Measurements from ENCODE around the gene PLAU. TPM values are rescaled to one million over a fixed set of nuclear protein-coding genes. Genes with fewer than 3 reads are reported as not detected.

PLAU gene
- total and polyA plus RNA-seq, 2 donors (not counting 3 experiments of a cell fraction or from before 2014, with no cell fraction given), result 23.6 to 34.9 TPM

- H3K27ac ChIP-seq (ENCODE audit: insufficient read depth, low read depth, low read length), result peak overlapping the region; percentile 90
- no peaks in the 10 kb centered on the region for H3K9me3 ChIP-seq (replicated peaks; ENCODE audit: control insufficient read depth, insufficient read depth, low read length)
- no peak overlapping the region for H3K4me3 ChIP-seq (replicated peaks in 1 of 3; ENCODE audit: insufficient read depth in 1 of 3, low read depth in 1 of 3, low read length in 3 of 3)
- ChIA-PET POLR2A (interaction anchor here (1.2 kb wide), 1 partner anchor 11 kb away, joined by 4 read pairs; no protein-coding TSS in a partner anchor), CTCF (interaction anchor here (0.6 to 5.4 kb wide), 4 partner anchors 11 to 278 kb away, joined by 3 to 59 read pairs (median 8); no protein-coding TSS in a partner anchor)
- peaks cover 48% of the 10 kb centered on the region for H3K4me1 ChIP-seq (ENCODE audit: control insufficient read depth, extremely low read depth, insufficient read depth, low read length)
- no peak overlapping the region for H3K9ac ChIP-seq (replicated peaks; ENCODE audit: extremely low read depth, insufficient read depth, low read length)
- no peaks in the 10 kb centered on the region for H3K9me1 ChIP-seq (replicated peaks; ENCODE audit: control insufficient read depth, extremely low read depth, insufficient read depth, low read length)
- H2AFZ ChIP-seq (ENCODE audit: low read depth, low read length), result no peak overlapping the region
- no peaks in the 10 kb centered on the region for H3K79me2 ChIP-seq (ENCODE audit: control insufficient read depth, insufficient read depth, low read length)
- dilution Hi-C loops (cut with MboI; ENCODE audit: extremely low pct_ligation_motif_present, low sequenced_read_pairs), result no loop called here
- FAIRE-seq (peak; percentile 91), DNase-seq (ENCODE audit: low read depth, low spot score) (peak; percentile 55)
- H3K4me2 ChIP-seq (ENCODE audit: insufficient read depth, low read length), result peak overlapping the region; percentile 26
- no TSS peak for BruUV-seq (replicated peaks)
- H4K20me1 ChIP-seq (replicated peaks; ENCODE audit: control insufficient read depth, extremely low read depth, insufficient read depth, low read length), result no peaks in the 10 kb centered on the region
- peak; percentile 92 for TF ChIP-seq FOS (IDR thresholded peaks at IDR 0.05; ENCODE audit: borderline replicate concordance, insufficient read depth, low read length)
- no peak for TF ChIP-seq MYC (IDR thresholded peaks at IDR 0.05; ENCODE audit: low read depth, low read length)
- peak; percentile 70 for TF ChIP-seq JUN (IDR thresholded peaks at IDR 0.05; ENCODE audit: borderline replicate concordance, insufficient read depth, insufficient read length, low read depth)
- no peaks in the 10 kb centered on the region for H3K36me3 ChIP-seq (ENCODE audit: control insufficient read depth in 2 of 2, extremely low read depth in 1 of 2, insufficient read depth in 2 of 2, low read length in 2 of 2)
- intact Hi-C loops (cut with micrococcal nuclease), result loop anchor here (1.0 to 2.0 kb wide), 2 partner anchors 18 to 61 kb away; no protein-coding TSS in a partner anchor
- no peaks in the 10 kb centered on the region for H3K27me3 ChIP-seq (ENCODE audit: control insufficient read depth in 2 of 2, insufficient read depth in 2 of 2, low read length in 2 of 2)
These were observed 5.5 kb upstream of the PLAU start for GRCh38 chr10:73905256-73906020.

- Histone ChIP-seq H3K27ac (ENCODE audit: insufficient read depth, low read depth, low read length) (peak overlapping the region; percentile 90), H3K9ac (replicated peaks; ENCODE audit: extremely low read depth, insufficient read depth, low read length) (peak overlapping the region; percentile 35), H3K9me3 (replicated peaks; ENCODE audit: control insufficient read depth, insufficient read depth, low read length) (no peaks in the 10 kb centered on the region), H2AFZ (ENCODE audit: low read depth, low read length) (peak overlapping the region; percentile 59), H3K79me2 (ENCODE audit: control insufficient read depth, insufficient read depth, low read length) (no peaks in the 10 kb centered on the region), H3K36me3 (ENCODE audit: control insufficient read depth in 2 of 2, extremely low read depth in 1 of 2, insufficient read depth in 2 of 2, low read length in 2 of 2) (no peaks in the 10 kb centered on the region), H3K4me2 (ENCODE audit: insufficient read depth, low read length) (peak overlapping the region; percentile 11), H3K4me3 (replicated peaks in 1 of 3; ENCODE audit: insufficient read depth in 1 of 3, low read depth in 1 of 3, low read length in 3 of 3) (no peak overlapping the region), H3K4me1 (ENCODE audit: control insufficient read depth, extremely low read depth, insufficient read depth, low read length) (peaks cover 55% of the 10 kb centered on the region), H3K9me1 (replicated peaks; ENCODE audit: control insufficient read depth, extremely low read depth, insufficient read depth, low read length) (no peaks in the 10 kb centered on the region), H3K27me3 (ENCODE audit: control insufficient read depth in 2 of 2, insufficient read depth in 2 of 2, low read length in 2 of 2) (no peaks in the 10 kb centered on the region), H4K20me1 (replicated peaks; ENCODE audit: control insufficient read depth, extremely low read depth, insufficient read depth, low read length) (no peaks in the 10 kb centered on the region)
- ChIA-PET CTCF (interaction anchor here (0.8 to 5.4 kb wide), 7 partner anchors 11 to 175 kb away, joined by 3 to 59 read pairs (median 3); no protein-coding TSS in a partner anchor), POLR2A (interaction anchor here (1.1 to 1.2 kb wide), 2 partner anchors 13 to 19 kb away, joined by 4 to 7 read pairs; no protein-coding TSS in a partner anchor)
- no TSS peak for BruUV-seq (replicated peaks)
- dilution Hi-C loops (cut with MboI; ENCODE audit: extremely low pct_ligation_motif_present, low sequenced_read_pairs) (no loop called here), intact Hi-C loops (cut with micrococcal nuclease) (loop anchor here (1.0 to 2.0 kb wide), 2 partner anchors 19 to 60 kb away; no protein-coding TSS in a partner anchor)
- TF ChIP-seq JUN (IDR thresholded peaks at IDR 0.05; ENCODE audit: borderline replicate concordance, insufficient read depth, insufficient read length, low read depth) (peak; percentile 9), EZH2 (IDR thresholded peaks at IDR 0.05; ENCODE audit: borderline replicate concordance, low read depth, low read length, severe bottlenecking) (no peak), GATA2 (IDR thresholded peaks at IDR 0.05; ENCODE audit: insufficient read depth, insufficient read length, low read depth, low read length) (no peak), FOS (IDR thresholded peaks at IDR 0.05; ENCODE audit: borderline replicate concordance, insufficient read depth, low read length) (peak; percentile 73), POLR2A (IDR thresholded peaks at IDR 0.05; ENCODE audit: low read depth, low read length) (peak; percentile 53), POLR2AphosphoS5 (IDR thresholded peaks at IDR 0.05; ENCODE audit: insufficient read depth, low read depth, low read length) (peak; percentile 52), MAX (IDR thresholded peaks at IDR 0.05; ENCODE audit: insufficient read depth, insufficient read length) (no peak), MYC (IDR thresholded peaks at IDR 0.05; ENCODE audit: low read depth, low read length) (peak; percentile 1), CTCF (IDR thresholded peaks at IDR 0.05; ENCODE audit: extremely low read depth in 1 of 2, insufficient read depth in 1 of 2, low read depth in 1 of 2, low read length in 2 of 2) (no peak)
- FAIRE-seq (peak; percentile 94), DNase-seq (ENCODE audit: low read depth, low spot score) (peak; percentile 87)
These were observed 4.1 kb upstream of the PLAU start for GRCh38 chr10:73906524-73907447.
